K562 (cell line): ENCODE results near the gene LEMD1.

ENCODE experiments used
- ARID3A ChIP-seq: IDR thresholded peaks from 2 replicates; pipeline ENCODE4 v1.6.1; 2012; ENCODE audit warnings: low read depth, low read length, improper control_type of control experiment, borderline replicate concordance
- CHCHD3 ChIP-seq: fragments of 250-450 bp; sonication (Bioruptor Pico); IDR thresholded peaks from 2 replicates; pipeline ENCODE4 v2.1.2; 2022; ENCODE audit warnings: mild to moderate bottlenecking
- CTCF ChIP-seq, 3 experiments: IDR thresholded peaks in 2 of 3; conservative IDR thresholded peaks in 1 of 3; 2 replicates each; pipeline ENCODE4 v1.5.1; 2011 to 2012; ENCODE audit warnings: low read length in 3 of 3, mild to moderate bottlenecking in 3 of 3, control low read depth in 2 of 3, improper control_type of control experiment in 1 of 3, inconsistent platforms in 1 of 3, low read depth in 1 of 3, mixed read lengths in 1 of 3, moderate library complexity in 1 of 3; ENCODE audit not compliant: insufficient read depth in 2 of 3
- EP300 ChIP-seq: IDR thresholded peaks from 2 replicates; pipeline ENCODE4 v1.6.1; 2012; ENCODE audit warnings: low read length, improper control_type of control experiment
- FOXP1 ChIP-seq: sonication (generic); formaldehyde crosslinking; IDR thresholded peaks from 2 replicates; pipeline ENCODE4 v1.8.0; 2022; ENCODE audit warnings: mild to moderate bottlenecking, missing genetic modification reagents
- JUND ChIP-seq, 2 experiments: IDR thresholded peaks; 2 replicates in 1 of 2; 3 replicates in 1 of 2; pipeline ENCODE4 v1.6.1; 2011; ENCODE audit warnings: borderline replicate concordance in 2 of 2, low read depth in 2 of 2, low read length in 2 of 2, improper control_type of control experiment in 1 of 2, missing biosample characterization in 1 of 2, missing genetic modification characterization in 1 of 2, missing genetic modification reagents in 1 of 2
- MCM5 ChIP-seq: fragments of 450-650 bp; IDR thresholded peaks from 2 replicates; pipeline ENCODE4 v1.6.1; 2016; ENCODE audit warnings: low read depth
- MLX ChIP-seq, 2 experiments: fragments of 450-650 bp in 1 of 2; sonication (generic) in 1 of 2; formaldehyde crosslinking; conservative IDR thresholded peaks; 2 replicates each; pipeline versions ENCODE4 v1.4.0 to v1.8.1; 2020 to 2022; ENCODE audit warnings: mild to moderate bottlenecking in 1 of 2, missing genetic modification reagents in 1 of 2
- NRF1 ChIP-seq, 2 experiments: fragments of 450-650 bp; IDR thresholded peaks in 1 of 2; conservative IDR thresholded peaks in 1 of 2; 2 replicates each; pipeline ENCODE4 v1.6.1; 2014; ENCODE audit warnings: mild to moderate bottlenecking in 2 of 2
- POLR2A ChIP-seq: fragments of 450-650 bp; conservative IDR thresholded peaks from 2 replicates; pipeline ENCODE4 v1.6.1; 2016
- POLR2AphosphoS5 ChIP-seq: IDR thresholded peaks from 2 replicates; pipeline ENCODE4 v1.6.1; 2011; ENCODE audit warnings: mild to moderate bottlenecking, low read depth, low read length, moderate library complexity; ENCODE audit not compliant: control insufficient read depth, insufficient read depth
- SREBF1 ChIP-seq: fragments of 150-350 bp; IDR thresholded peaks from 2 replicates; pipeline ENCODE4 v1.6.1; 2014; ENCODE audit warnings: antibody characterized with exemption, low read depth, low read length, borderline replicate concordance
- TAF1 ChIP-seq: IDR thresholded peaks from 2 replicates; pipeline ENCODE4 v1.6.1; 2011; ENCODE audit warnings: mild to moderate bottlenecking, low read length, moderate library complexity; ENCODE audit not compliant: insufficient read depth, control insufficient read depth, severe bottlenecking; ENCODE audit errors: extremely low read depth

- TF ChIP-seq FOXP1 (CRISPR knock-in tag) (no peak), CTCF (IDR thresholded peaks at IDR 0.05 in 2 of 3, conservative IDR thresholded peaks at IDR 0.05 in 1 of 3; ENCODE audit: insufficient read depth in 2 of 3, low read depth in 1 of 3, low read length in 3 of 3) (peak; percentile 92 to 100 (median 93)), MCM5 (no peak), CHCHD3 (CRISPR knock-in tag) (no peak), ARID3A (no peak), SREBF1 (no peak), POLR2A (no peak), POLR2AphosphoS5 (no peak), TAF1 (no peak), JUND (IDR thresholded peaks at IDR 0.05; ENCODE audit: borderline replicate concordance, low read depth, low read length) (no peak), JUND (tag; IDR thresholded peaks at IDR 0.05; ENCODE audit: borderline replicate concordance, low read depth, low read length) (no peak), NRF1 (conservative IDR thresholded peaks at IDR 0.05 in 1 of 2, IDR thresholded peaks at IDR 0.05 in 1 of 2) (peak; percentile 93 to 94), MLX (CRISPR knock-in tag; conservative IDR thresholded peaks at IDR 0.05) (no peak), EP300 (no peak)
Observed at GRCh38 chr1:205430696-205431305, 8.9 kb upstream of the LEMD1 start.
